ENCODE data around the gene TRABD2B.

The TRABD2B gene

GRCh38 chr1:48006264-48006663 lies 9.1 kb upstream of the TRABD2B start:
- no peak for TF ChIP-seq CTCF (IDR thresholded peaks at IDR 0.05; ENCODE audit: extremely low read depth, missing control alignments)
- no peak for DNase-seq (ENCODE audit: low spot score)

- no peak for DNase-seq (ENCODE audit: low spot score)
- no peak for TF ChIP-seq CTCF (IDR thresholded peaks at IDR 0.05; ENCODE audit: extremely low read depth, missing control alignments)
These were observed 8.3 kb upstream of the TRABD2B start for GRCh38 chr1:48005253-48006117.

- DNase-seq (ENCODE audit: low spot score), result no peak
- TF ChIP-seq CTCF (IDR thresholded peaks at IDR 0.05; ENCODE audit: extremely low read depth, missing control alignments), result no peak
These were observed 6.8 kb upstream of the TRABD2B start for GRCh38 chr1:48003741-48004531.

- TF ChIP-seq CTCF (IDR thresholded peaks at IDR 0.05; ENCODE audit: extremely low read depth, missing control alignments), result no peak
- DNase-seq (ENCODE audit: low spot score), result no peak
These were observed 5.0 kb upstream of the TRABD2B start for GRCh38 chr1:48002142-48002541.

- no peak for TF ChIP-seq CTCF (IDR thresholded peaks at IDR 0.05; ENCODE audit: extremely low read depth, missing control alignments)
- no peak for DNase-seq (ENCODE audit: low spot score)
These were observed 4.5 kb upstream of the TRABD2B start for GRCh38 chr1:48001696-48002095.

- no peak for DNase-seq (ENCODE audit: low spot score)
- TF ChIP-seq CTCF (IDR thresholded peaks at IDR 0.05; ENCODE audit: extremely low read depth, missing control alignments), result no peak
These were observed 3.7 kb upstream of the TRABD2B start for GRCh38 chr1:48000883-48001282.

- DNase-seq (ENCODE audit: low spot score), result no peak
- TF ChIP-seq CTCF (IDR thresholded peaks at IDR 0.05; ENCODE audit: extremely low read depth, missing control alignments), result no peak
These were observed 1.9 kb upstream of the TRABD2B start for GRCh38 chr1:47999097-47999496.

Data from GM20000 (cell line).